ENCODE measurements around the gene UBTF. TPM values are rescaled to one million over a fixed set of nuclear protein-coding genes. Genes with fewer than 3 reads are reported as not detected.

Gene UBTF
- total RNA-seq, 1 experiment from 2014 or later: 66.2 TPM

DNA sequence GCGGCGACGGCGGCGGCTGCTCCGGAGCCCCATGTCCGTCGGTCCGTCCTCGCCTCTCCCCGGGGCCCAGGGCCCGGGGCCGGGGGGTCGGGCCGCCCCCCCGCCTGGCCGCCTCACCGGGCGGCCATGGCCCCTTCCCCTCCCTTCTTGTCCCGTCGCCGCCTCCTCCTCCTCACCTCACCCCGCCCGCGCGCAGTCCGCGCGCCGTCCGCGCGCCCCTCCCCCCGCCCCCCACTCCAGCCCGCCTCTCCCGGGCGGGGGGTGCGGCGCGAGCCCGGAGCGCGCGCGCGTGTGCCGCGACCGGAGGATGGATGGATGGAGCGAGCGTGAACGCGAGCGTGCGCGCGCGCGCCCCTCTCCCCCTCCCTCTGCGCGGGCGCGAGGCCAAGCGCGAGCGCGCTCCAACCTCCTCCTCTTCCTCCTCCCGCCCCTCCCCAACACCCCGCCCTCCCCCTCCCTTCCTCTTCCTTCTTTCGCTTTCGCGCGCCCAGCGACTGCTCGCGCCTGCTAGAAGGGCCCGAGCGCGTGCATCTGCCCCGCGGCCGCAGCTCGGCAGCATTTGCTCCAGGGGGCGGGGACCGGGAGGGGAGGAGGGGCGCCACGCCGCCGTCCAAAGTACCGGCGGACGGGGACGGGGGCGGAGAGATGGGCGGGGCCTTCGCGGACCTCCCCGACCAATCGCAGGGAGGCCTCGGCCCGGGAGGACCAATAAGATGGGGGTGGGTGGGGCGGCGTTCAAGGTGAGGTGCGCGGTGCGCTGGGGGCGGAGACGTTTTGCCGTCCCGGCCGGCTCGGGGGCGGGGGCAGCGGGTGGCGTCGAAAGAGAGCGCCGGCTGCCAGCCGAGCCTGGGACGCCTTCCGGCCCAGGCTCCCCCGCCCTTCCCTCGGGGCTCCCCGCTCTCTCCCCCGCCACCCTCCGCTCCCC, 19.7 kb downstream of the UBTF start, which contains the start of gene ATXN7L3:
Gene ATXN7L3 (minus strand): TSS at position 332 of the 925 bp plus-strand sequence. CDS start 1,814 bp downstream, outside the sequence.
- peak; percentile 100 for DNase-seq
- Histone ChIP-seq H3K4me3 (ENCODE audit: insufficient read depth, low read depth, low read length) (peak within 1 kb of the TSS; percentile 88), H3K27me3 (ENCODE audit: control insufficient read depth, insufficient read depth, low read length) (no peaks in the 10 kb centered on the region), H3K36me3 (replicated peaks; ENCODE audit: control insufficient read depth, insufficient read depth, low read length) (peaks cover 22% of the 10 kb centered on the region)

- Histone ChIP-seq H3K4me3 (ENCODE audit: insufficient read depth, low read depth, low read length) (peak overlapping the region; percentile 88), H3K36me3 (replicated peaks; ENCODE audit: control insufficient read depth, insufficient read depth, low read length) (peaks cover 30% of the 10 kb centered on the region), H3K27me3 (ENCODE audit: control insufficient read depth, insufficient read depth, low read length) (no peaks in the 10 kb centered on the region)
- DNase-seq: peak; percentile 100
Observed at GRCh38 chr17:44198721-44199552, 20.5 kb downstream of the UBTF start.

DNA sequence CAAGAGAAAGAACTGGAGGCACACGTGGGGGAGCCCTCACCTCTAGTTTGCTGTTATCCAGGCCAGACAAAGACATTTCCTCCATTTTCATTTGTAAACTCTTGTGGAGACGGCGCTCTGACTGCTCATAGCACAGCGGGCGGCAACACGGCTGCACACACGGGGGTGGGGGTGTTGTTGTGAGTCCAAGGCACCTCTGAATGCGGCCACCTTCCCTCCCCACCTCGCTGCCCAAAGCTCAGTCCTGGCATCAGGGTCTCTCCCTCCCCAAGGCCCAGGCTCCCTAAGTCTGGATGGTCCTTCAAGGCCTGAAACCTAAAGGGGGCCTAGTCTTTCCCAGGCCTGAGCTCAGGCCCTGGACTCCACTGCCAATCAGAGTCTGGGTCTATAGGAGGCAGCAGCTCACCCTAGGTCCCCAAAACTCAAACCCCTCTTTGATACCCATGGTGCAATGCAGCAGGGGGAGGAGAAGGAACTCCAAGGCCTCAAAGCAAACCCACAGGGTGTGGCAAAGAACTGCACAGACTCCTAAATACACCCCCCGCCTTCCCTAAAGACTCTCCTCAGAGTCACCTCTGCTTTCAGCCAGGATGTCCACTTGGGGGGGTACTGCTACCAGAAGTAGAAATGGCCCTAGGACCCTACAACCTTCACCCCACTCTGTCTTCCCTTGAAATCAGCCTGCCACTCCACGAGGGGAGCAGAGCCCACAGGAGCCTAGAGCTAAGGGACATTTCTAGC, 21.3 kb downstream of the UBTF start:
- Histone ChIP-seq H3K27me3 (ENCODE audit: control insufficient read depth, insufficient read depth, low read length) (no peaks in the 10 kb centered on the region), H3K36me3 (replicated peaks; ENCODE audit: control insufficient read depth, insufficient read depth, low read length) (peaks cover 33% of the 10 kb centered on the region), H3K4me3 (ENCODE audit: insufficient read depth, low read depth, low read length) (peak overlapping the region; percentile 88)
- DNase-seq: peak; percentile 72

DNA sequence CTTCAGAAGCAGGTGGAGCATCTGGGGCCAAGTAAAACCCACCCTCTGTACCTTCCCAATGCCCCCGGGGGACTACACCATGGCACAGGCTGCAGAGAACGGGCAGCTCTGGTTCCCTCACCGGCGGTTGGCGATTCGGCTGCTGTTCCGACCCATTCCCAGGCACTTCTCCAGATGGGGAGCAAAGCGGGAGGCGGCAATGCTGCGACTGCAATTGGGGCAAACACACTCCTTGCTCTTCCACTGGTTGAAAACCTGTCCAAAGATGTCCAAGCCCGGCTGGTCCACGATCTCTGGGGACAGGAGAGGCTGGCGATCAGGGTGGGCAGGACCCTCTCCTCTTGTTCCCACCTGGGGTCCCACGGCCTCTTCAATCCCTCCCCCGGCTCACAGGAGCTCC, 22.4 kb downstream of the UBTF start:
- no peak for DNase-seq
- H3K27me3 ChIP-seq (ENCODE audit: control insufficient read depth, insufficient read depth, low read length): no peaks in the 10 kb centered on the region
- no peak overlapping the region for H3K4me3 ChIP-seq (ENCODE audit: insufficient read depth, low read depth, low read length)
- H3K36me3 ChIP-seq (replicated peaks; ENCODE audit: control insufficient read depth, insufficient read depth, low read length): peaks cover 33% of the 10 kb centered on the region

GRCh38 chr17:44193326-44194084, 26.0 kb downstream of the UBTF start:
- Histone ChIP-seq H3K4me3 (ENCODE audit: insufficient read depth, low read depth, low read length) (no peak overlapping the region), H3K27me3 (ENCODE audit: control insufficient read depth, insufficient read depth, low read length) (no peaks in the 10 kb centered on the region), H3K36me3 (replicated peaks; ENCODE audit: control insufficient read depth, insufficient read depth, low read length) (peaks cover 35% of the 10 kb centered on the region)
- DNase-seq: no peak

DNA sequence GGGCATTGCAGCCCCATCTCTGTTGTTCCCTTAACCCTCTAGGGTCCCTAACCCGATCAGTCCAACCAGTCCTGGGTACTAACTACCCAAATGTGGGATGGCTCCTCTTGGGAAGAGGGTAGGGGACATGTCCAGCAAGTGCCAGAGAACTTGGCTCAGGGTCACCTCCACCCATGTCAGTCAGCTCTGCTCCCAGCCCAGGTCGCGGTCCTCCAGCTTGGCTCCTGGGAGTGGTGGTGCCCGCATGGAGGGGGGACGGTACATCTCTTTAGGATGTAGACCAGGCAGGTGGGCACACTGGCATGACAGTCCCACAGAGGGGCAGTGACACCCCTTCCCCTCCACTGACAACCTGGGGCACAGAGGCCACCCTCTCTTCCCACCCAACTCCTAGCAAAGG, 26.7 kb downstream of the UBTF start:
- H3K36me3 ChIP-seq (replicated peaks; ENCODE audit: control insufficient read depth, insufficient read depth, low read length): peaks cover 35% of the 10 kb centered on the region
- no peak for DNase-seq
- no peak overlapping the region for H3K4me3 ChIP-seq (ENCODE audit: insufficient read depth, low read depth, low read length)
- H3K27me3 ChIP-seq (ENCODE audit: control insufficient read depth, insufficient read depth, low read length): no peaks in the 10 kb centered on the region

GRCh38 chr17:44191941-44192496, 27.5 kb downstream of the UBTF start:
- Histone ChIP-seq H3K27me3 (ENCODE audit: control insufficient read depth, insufficient read depth, low read length) (no peaks in the 10 kb centered on the region), H3K36me3 (replicated peaks; ENCODE audit: control insufficient read depth, insufficient read depth, low read length) (peaks cover 28% of the 10 kb centered on the region), H3K4me3 (ENCODE audit: insufficient read depth, low read depth, low read length) (no peak overlapping the region)
- peak; percentile 83 for DNase-seq

GRCh38 chr17:44191369-44191768, 28.1 kb downstream of the UBTF start:
- DNase-seq: no peak
- H3K27me3 ChIP-seq (ENCODE audit: control insufficient read depth, insufficient read depth, low read length): no peaks in the 10 kb centered on the region
- no peak overlapping the region for H3K4me3 ChIP-seq (ENCODE audit: insufficient read depth, low read depth, low read length)
- H3K36me3 ChIP-seq (replicated peaks; ENCODE audit: control insufficient read depth, insufficient read depth, low read length): peaks cover 24% of the 10 kb centered on the region

- Histone ChIP-seq H3K36me3 (replicated peaks; ENCODE audit: control insufficient read depth, insufficient read depth, low read length) (peaks cover 18% of the 10 kb centered on the region), H3K4me3 (ENCODE audit: insufficient read depth, low read depth, low read length) (no peak overlapping the region), H3K27me3 (ENCODE audit: control insufficient read depth, insufficient read depth, low read length) (no peaks in the 10 kb centered on the region)
- DNase-seq: no peak
Observed at GRCh38 chr17:44190481-44190880, 29.0 kb downstream of the UBTF start.

DNA sequence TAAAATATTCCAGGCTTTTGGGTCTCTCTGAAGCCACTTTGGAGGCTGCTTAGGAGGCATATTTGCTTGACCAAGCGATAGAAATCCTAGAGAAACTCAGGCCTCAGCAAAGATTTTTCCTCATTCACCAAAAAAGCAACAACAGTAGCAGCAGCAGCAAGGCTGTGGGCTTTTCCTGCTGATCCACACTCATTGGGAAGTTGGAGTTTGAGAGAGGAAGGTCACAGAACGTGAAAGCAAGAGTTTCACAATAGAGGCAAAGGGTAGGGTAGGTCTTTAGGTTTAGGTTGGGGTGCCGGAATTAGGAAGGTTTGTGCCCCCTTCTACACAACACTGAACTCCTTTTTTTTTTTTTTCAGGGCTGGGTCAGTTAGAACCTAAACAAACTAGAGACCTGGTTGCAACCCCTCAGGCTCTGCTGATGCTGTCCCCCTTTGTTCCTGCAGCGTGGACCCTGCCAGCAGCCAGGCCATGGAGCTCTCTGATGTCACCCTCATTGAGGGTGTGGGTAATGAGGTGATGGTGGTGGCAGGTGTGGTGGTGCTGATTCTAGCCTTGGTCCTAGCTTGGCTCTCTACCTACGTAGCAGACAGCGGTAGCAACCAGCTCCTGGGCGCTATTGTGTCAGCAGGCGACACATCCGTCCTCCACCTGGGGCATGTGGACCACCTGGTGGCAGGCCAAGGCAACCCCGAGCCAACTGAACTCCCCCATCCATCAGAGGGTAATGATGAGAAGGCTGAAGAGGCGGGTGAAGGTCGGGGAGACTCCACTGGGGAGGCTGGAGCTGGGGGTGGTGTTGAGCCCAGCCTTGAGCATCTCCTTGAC, 30.7 kb downstream of the UBTF start:
- no peak overlapping the region for H3K4me3 ChIP-seq (ENCODE audit: insufficient read depth, low read depth, low read length)
- peaks cover 5% of the 10 kb centered on the region for H3K36me3 ChIP-seq (replicated peaks; ENCODE audit: control insufficient read depth, insufficient read depth, low read length)
- no peak for DNase-seq
- no peaks in the 10 kb centered on the region for H3K27me3 ChIP-seq (ENCODE audit: control insufficient read depth, insufficient read depth, low read length)

- no peaks in the 10 kb centered on the region for H3K27me3 ChIP-seq (ENCODE audit: control insufficient read depth, insufficient read depth, low read length)
- peak; percentile 94 for DNase-seq
- H3K4me3 ChIP-seq (ENCODE audit: insufficient read depth, low read depth, low read length): peak overlapping the region; percentile 83
- peaks cover 8% of the 10 kb centered on the region for H3K36me3 ChIP-seq (replicated peaks; ENCODE audit: control insufficient read depth, insufficient read depth, low read length)
Observed at GRCh38 chr17:44187131-44187899, 32.2 kb downstream of the UBTF start.

All from H7 (cell line).